Stimulated activated CD8-positive, alpha-beta memory T cell treated with anti-CD3 and anti-CD28 coated beads, Interleukin-12 subunit alpha, Interleukin-12 subunit beta, amount 100 ng/mL, for 24 hours (primary cell): Measurements from ENCODE around the gene MYO16.

Experiments used
- DNase-seq: peaks from one replicate; pipeline ENCODE4 v3.0.0-alpha.2; 2020; ENCODE audit errors: extremely low read depth

Gene MYO16

DNA sequence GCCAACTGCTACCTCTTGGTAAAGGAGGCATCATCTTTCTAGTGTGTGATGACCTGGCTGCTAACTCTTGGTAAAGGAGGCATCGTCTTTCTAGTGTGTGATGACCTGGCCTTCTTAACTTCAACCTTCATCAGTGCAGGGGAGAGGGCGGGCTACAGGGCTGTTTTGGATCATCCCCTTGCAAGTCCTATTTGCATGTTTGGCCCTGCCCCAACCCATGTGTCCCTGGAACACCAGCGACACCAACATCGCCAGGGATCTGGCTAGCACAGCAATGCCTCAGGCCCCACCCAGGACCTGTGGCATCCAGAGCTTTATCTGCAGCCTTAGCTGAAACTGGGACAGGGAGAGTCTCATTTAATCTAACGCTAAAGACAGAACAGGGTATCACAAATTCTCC lies 492.4 kb downstream of the MYO16 start:
- no peak for DNase-seq

GRCh38 chr13:109123971-109124370 lies 494.6 kb downstream of the MYO16 start:
- DNase-seq = no peak

DNA sequence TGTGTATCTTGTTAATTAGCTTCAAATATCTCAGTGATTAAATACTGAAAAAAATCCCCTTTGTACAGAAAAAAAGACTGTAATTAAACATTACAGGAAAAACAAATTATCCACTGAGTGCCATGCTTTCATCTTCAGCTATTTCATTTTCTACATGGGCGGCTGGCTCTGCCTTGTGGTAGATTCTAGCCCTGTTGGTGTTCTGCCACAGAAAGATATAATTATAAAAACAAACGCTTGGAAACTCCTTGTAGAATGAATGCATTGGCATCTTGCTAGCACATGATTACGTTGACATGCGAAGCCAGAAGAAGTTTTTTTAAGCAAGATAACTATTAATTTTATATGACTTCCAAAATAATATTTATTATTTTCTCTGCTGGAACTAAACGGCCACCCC lies 496.8 kb downstream of the MYO16 start:
- no peak for DNase-seq

GRCh38 chr13:109126891-109127641 lies 497.7 kb downstream of the MYO16 start:
- DNase-seq = no peak

DNA sequence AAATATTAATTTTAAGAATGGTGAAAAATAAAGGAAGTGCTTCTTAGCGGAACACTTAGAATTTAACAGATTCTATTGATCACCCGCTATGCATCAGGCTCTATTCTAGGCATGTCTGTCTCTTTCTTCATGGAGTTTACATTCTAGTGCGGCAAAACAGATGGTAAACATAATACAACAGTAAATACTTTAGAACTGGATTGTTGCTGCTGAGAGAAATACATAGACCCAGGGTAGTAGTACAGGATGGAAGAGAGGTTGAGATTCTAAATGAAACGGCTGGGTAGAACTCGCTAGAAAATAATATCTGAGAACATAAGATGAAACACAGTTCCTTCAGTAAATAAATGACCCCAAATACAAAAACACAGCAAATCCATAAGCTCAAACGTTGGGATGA lies 498.7 kb downstream of the MYO16 start:
- no peak for DNase-seq

- no peak for DNase-seq
Observed at GRCh38 chr13:109130093-109130835, 500.9 kb downstream of the MYO16 start.

- DNase-seq = no peak
Observed at GRCh38 chr13:109131698-109132257, 502.4 kb downstream of the MYO16 start.

GRCh38 chr13:109135018-109135417 lies 505.6 kb downstream of the MYO16 start:
- DNase-seq = no peak

DNA sequence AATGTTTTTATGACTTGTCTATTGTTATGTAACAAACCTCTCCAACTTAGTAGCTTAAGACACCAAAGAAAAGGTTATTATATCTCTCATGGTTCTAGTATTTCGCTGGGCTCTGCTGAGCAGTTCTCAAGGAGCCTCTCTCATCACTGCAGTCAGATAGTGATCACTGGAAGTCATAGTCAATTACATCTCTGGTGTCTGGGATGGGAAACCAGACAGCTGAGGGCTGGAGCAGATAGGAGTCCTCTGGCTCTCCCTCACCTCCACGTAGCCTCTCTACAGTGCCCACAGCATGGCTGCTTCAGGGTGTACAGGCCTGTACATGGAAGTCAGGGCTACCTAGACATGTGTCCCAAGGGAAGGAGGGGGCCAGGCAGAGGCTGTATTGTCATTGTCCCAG lies 507.5 kb downstream of the MYO16 start:
- DNase-seq = no peak

DNA sequence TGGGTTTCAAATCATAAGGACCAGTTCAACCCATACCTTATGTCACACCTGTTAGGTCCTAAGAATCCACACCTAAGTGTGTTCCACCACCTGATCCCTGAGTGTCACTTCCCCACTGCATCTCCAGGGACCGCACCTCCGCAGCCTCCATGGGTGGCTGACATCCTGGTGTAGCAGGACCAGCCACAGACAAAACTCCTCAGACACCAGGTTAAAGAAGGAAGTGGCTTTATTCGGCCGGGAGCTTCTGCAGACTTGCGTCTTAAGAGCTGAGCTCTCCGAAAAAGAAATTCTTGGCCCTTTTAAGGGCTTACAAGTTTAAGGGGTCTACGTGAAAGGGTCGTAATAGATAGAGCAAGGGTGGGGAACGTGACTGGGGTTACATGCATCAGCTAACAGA lies 509.9 kb downstream of the MYO16 start:
- no peak for DNase-seq

DNA sequence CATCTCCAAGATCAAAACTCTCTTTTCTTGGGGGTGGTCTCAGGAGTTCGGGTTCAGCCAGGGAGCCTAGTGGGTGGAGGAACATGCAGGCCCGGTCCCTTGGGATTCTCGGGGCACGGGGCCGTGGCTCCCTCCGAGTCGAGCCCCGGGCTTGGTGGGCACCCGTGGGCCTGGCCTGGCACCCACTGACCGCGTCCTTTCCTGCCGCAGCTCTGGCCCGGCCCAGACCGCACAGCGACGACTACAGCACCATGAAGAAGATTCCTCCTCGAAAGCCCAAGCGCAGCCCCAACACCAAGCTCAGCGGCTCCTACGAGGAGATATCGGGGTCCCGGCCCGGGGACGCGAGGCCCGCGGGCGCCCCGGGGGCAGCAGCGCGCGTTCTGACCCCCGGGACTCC lies 510.6 kb downstream of the MYO16 start:
- no peak for DNase-seq

DNA sequence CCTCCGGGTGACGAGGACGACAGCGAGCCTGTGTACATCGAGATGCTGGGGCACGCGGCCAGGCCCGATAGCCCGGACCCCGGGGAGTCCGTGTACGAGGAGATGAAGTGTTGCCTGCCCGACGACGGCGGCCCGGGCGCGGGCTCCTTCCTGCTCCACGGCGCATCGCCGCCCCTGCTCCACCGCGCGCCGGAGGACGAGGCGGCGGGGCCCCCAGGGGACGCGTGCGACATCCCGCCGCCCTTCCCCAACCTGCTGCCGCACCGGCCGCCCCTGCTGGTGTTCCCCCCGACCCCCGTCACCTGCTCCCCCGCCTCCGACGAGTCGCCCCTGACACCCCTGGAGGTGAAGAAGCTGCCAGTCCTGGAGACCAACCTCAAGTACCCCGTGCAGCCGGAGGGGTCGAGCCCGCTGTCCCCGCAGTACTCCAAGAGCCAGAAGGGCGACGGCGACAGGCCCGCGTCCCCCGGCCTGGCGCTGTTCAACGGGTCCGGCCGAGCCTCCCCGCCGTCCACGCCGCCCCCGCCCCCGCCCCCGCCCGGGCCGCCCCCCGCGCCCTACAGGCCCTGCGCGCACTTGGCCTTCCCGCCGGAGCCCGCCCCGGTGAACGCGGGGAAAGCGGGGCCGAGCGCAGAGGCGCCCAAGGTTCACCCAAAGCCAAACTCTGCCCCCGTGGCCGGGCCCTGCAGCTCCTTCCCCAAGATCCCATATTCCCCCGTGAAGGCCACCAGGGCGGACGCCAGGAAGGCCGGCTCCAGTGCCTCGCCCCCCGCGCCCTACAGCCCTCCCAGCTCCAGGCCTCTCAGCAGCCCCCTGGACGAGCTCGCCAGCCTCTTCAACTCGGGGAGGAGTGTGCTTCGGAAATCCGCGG lies 511.3 kb downstream of the MYO16 start:
- no peak for DNase-seq

DNA sequence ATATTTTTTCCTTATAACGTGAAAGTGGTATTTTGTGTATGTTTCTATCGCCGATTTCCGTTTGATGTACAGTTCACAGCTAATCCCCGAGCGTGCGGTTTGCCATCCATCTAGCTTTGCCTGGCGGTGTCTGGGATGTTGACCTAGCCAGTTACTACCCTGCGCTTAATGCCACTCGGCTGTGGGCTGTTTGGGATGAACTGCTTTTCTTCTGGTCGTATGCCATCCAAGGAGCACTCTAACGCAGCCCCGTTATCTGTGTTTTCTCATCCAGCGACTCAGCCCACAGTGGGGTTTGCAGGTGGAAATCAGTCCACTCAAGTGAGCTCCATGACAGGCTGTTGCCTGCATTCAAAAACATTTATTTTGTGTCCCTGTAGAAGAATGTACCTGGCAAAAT lies 512.3 kb downstream of the MYO16 start:
- no peak for DNase-seq

- DNase-seq = no peak
Observed at GRCh38 chr13:109144693-109145437, 515.5 kb downstream of the MYO16 start.

DNA sequence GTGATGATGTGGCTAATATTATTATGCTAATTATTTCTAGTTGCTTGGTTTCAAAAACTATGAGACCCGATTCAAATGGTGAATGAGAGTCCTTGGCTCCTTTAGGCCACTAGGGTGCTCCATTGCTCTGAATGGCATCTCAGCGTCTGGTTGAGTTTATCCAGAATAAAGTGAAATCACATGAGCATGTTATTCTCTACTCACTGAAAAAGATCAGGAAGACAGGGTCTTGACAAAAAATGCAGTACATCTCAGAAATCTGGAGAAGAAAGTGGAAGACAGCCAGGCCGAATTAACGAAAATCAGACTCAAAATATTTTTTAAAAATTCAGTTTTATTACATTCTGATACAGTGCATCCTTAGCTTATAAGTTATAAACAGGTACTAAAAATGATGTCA lies 516.2 kb downstream of the MYO16 start:
- DNase-seq = no peak

DNA sequence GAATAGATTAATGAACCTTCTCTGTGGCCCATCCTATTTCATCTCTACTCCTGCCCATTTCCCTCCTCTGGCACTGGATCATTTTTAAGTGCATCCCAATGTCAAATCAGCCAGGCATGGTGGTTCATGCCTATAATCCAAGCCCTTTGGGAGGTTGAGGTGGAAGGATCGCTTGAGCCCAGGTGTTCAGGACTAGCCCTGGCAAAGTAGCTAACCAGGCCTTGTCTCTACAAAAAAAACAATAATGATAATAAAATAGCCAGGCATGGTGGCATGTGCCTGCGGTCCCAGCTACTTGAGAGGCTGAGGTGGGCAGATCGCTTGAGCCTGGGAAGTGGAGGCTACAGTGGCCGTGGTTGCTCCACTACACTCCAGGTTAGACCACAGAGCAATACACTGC lies 517.0 kb downstream of the MYO16 start:
- DNase-seq = no peak

DNA sequence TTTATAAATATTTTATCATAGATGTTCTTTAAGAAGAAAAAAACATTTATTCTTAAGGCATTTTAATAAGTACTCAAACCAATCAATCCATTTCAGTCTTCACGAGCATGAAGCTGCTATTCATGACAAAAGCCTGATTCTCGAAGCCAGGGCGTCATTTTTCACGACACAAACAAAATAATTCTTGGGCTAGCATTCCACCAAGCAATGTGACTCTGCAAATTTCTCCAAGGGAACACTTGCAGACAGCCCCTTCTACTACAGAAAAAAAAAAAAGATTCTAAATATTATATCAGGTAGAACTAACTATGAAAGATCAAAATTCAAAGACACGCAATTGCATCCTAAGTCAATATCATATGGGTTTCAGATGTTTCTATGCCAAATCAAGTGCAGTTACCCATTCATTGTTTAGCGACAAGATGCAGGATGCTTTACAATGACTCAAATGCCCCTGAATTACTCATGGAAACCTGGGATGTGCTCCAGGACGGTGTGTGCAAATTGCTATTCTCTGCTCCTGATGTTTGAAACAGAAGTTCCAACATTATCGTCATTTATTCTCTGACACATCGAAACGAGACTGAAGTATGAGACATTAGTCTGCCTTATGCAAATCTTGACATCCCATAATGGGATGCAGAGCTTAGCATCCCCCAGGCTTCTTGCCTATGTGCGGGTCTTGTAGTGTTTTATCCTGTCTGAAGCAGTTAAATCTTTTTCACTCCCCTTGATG lies 517.7 kb downstream of the MYO16 start:
- DNase-seq = no peak

DNA sequence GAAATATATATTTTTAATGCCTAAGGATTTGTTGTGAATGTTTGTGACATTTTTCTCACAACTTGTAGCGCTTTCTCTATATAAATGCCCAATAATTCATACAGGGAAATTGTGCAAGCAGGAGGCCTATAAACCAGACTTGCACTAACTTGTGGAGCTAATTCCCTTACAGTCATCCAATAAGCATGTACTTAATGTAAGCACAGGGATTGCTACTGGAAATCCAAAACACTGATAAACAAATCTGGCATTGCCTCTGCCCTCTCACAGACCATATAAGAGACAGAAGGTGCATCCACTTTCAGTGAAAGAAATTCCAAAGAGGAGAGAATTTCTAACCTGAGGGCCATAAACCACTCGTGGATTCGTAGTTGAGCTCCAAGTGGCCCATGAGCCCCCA lies 518.8 kb downstream of the MYO16 start:
- DNase-seq = no peak

- DNase-seq = no peak
Observed at GRCh38 chr13:109150696-109151095, 521.3 kb downstream of the MYO16 start.

- no peak for DNase-seq
Observed at GRCh38 chr13:109151255-109151654, 521.8 kb downstream of the MYO16 start.

- no peak for DNase-seq
Observed at GRCh38 chr13:109151696-109152095, 522.3 kb downstream of the MYO16 start.
